Fibroblast of lung (primary cell): ENCODE measurements around the gene GALNT7. TPM values are rescaled to one million over a fixed set of nuclear protein-coding genes. Genes with fewer than 3 reads are reported as not detected.

Experiments used
- DNase-seq, 2 donors: peaks; one replicate each; pipeline versions ENCODE4 v3.0.0 to v3.0.0-alpha.2; 2010; ENCODE audit warnings: low read depth in 2 of 2
- H2AFZ ChIP-seq: 2 replicates; pipeline ENCODE4 v1.5.1; 2012; ENCODE audit warnings: low read length, control low read depth, inconsistent platforms
- H3K27ac ChIP-seq: 2 replicates; pipeline ENCODE4 v1.5.1; 2011; ENCODE audit warnings: low read length, control low read depth; ENCODE audit not compliant: insufficient read depth
- H3K27me3 ChIP-seq: 2 replicates; pipeline ENCODE4 v1.5.1; 2011; ENCODE audit warnings: mild to moderate bottlenecking, low read length; ENCODE audit not compliant: control insufficient read depth, insufficient read depth
- H3K36me3 ChIP-seq: 2 replicates; pipeline ENCODE4 v1.5.1; 2011; ENCODE audit warnings: low read length; ENCODE audit not compliant: control insufficient read depth, insufficient read depth
- H3K4me1 ChIP-seq: 2 replicates; pipeline ENCODE4 v1.5.1; 2011; ENCODE audit warnings: low read length; ENCODE audit not compliant: control insufficient read depth, insufficient read depth; ENCODE audit errors: extremely low read depth
- H3K4me2 ChIP-seq: 2 replicates; pipeline ENCODE4 v1.5.1; 2011; ENCODE audit warnings: low read length, control low read depth; ENCODE audit not compliant: insufficient read depth; ENCODE audit errors: extremely low read depth
- H3K4me3 ChIP-seq, 4 experiments: fragments of 200-600 bp in 1 of 4; sonication (generic) in 1 of 4; replicated peaks in 1 of 4; 2 replicates each; pipeline ENCODE4 v1.5.1; 2011 to 2016; ENCODE audit warnings: low read length in 4 of 4, low read depth in 3 of 4, mild to moderate bottlenecking in 3 of 4, control low read depth in 2 of 4, inconsistent platforms in 1 of 4, mixed read lengths in 1 of 4; ENCODE audit not compliant: insufficient read depth in 1 of 4; ENCODE audit errors: control extremely low read depth in 1 of 4
- H3K79me2 ChIP-seq: 2 replicates; pipeline ENCODE4 v1.5.1; 2012; ENCODE audit warnings: mild to moderate bottlenecking, low read length, inconsistent platforms; ENCODE audit not compliant: control insufficient read depth, insufficient read depth
- H3K9ac ChIP-seq: 2 replicates; pipeline ENCODE4 v1.5.1; 2011; ENCODE audit warnings: mild to moderate bottlenecking, low read length, control low read depth; ENCODE audit not compliant: insufficient read depth
- H3K9me3 ChIP-seq: 2 replicates; pipeline ENCODE4 v1.5.1; 2012; ENCODE audit warnings: low read depth, low read length; ENCODE audit not compliant: control insufficient read depth, insufficient read depth
- H4K20me1 ChIP-seq: 2 replicates; pipeline ENCODE4 v1.5.1; 2011; ENCODE audit warnings: low read length; ENCODE audit not compliant: control insufficient read depth, insufficient read depth; ENCODE audit errors: extremely low read depth
- CTCF ChIP-seq, 2 donors: IDR thresholded peaks in 1 of 2; conservative IDR thresholded peaks in 1 of 2; 1 replicate in 1 of 2; 2 replicates in 1 of 2; pipeline ENCODE4 v1.5.1; 2011 to 2012; ENCODE audit warnings: low read length in 2 of 2, control low read depth in 1 of 2, inconsistent platforms in 1 of 2, low read depth in 1 of 2, mild to moderate bottlenecking in 1 of 2
- EZH2 ChIP-seq: IDR thresholded peaks from 2 replicates; pipeline ENCODE4 v1.5.1; 2012; ENCODE audit warnings: low read length, control low read depth, mild to moderate bottlenecking; ENCODE audit errors: missing control alignments
- polyA plus RNA-seq, 2 donors: library from polyadenylated mRNA; depleted of rRNA in 1 of 2; stranded (reverse) in 1 of 2; unstranded in 1 of 2; fragments of >200 nt; gene quantifications; 2 replicates each; pipeline ENCODE4 v1.2.1, GENCODE V29; 2011 to 2012; ENCODE audit warnings: missing spikeins in 1 of 2
- total RNA-seq: library from RNA; depleted of rRNA; stranded (reverse); fragments of >200 nt; gene quantifications from 2 replicates; pipeline ENCODE4 v1.2.1, GENCODE V29; 2014

GALNT7 gene
- total and polyA plus RNA-seq, 2 donors (not counting 1 experiment from before 2014, with no cell fraction given): 40.4 to 45.4 TPM

- TF ChIP-seq EZH2: no peak
- TF ChIP-seq CTCF (conservative IDR thresholded peaks at IDR 0.05 in 1 of 2, IDR thresholded peaks at IDR 0.05 in 1 of 2; ENCODE audit: low read depth in 1 of 2, low read length in 2 of 2): no peak
- no peak overlapping the region for H3K9ac ChIP-seq
These were observed 104.4 kb downstream of the GALNT7 start for GRCh38 chr4:173272996-173273395.

GRCh38 chr4:173273941-173274340 lies 105.3 kb downstream of the GALNT7 start:
- no peak overlapping the region for H2AFZ ChIP-seq
- H3K27ac ChIP-seq: no peak overlapping the region
- H3K4me2 ChIP-seq: no peak overlapping the region
- no peaks in the 10 kb centered on the region for H3K27me3 ChIP-seq
- H3K79me2 ChIP-seq: no peaks in the 10 kb centered on the region
- peak in 1 of 2 donors; percentile 93 for DNase-seq
- H3K36me3 ChIP-seq: no peaks in the 10 kb centered on the region
- peaks cover 7% of the 10 kb centered on the region for H3K4me1 ChIP-seq
- H3K9me3 ChIP-seq: no peaks in the 10 kb centered on the region
- no peaks in the 10 kb centered on the region for H4K20me1 ChIP-seq
- no peak overlapping the region for H3K4me3 ChIP-seq
- no peak overlapping the region for H3K9ac ChIP-seq
- no peak for TF ChIP-seq CTCF (conservative IDR thresholded peaks at IDR 0.05 in 1 of 2, IDR thresholded peaks at IDR 0.05 in 1 of 2; ENCODE audit: low read depth in 1 of 2, low read length in 2 of 2)
- no peak for TF ChIP-seq EZH2

More at GRCh38 chr4:173272996-173273395, 104.4 kb downstream of the GALNT7 start:
- H3K36me3 ChIP-seq: no peaks in the 10 kb centered on the region
- DNase-seq: peak; percentile 61 to 96
- peaks cover 7% of the 10 kb centered on the region for H3K4me1 ChIP-seq
- H3K4me2 ChIP-seq: peak overlapping the region; percentile 10
- no peak overlapping the region for H2AFZ ChIP-seq
- H3K27me3 ChIP-seq: no peaks in the 10 kb centered on the region
- H3K27ac ChIP-seq: no peak overlapping the region
- H3K4me3 ChIP-seq: no peak overlapping the region
- H4K20me1 ChIP-seq: no peaks in the 10 kb centered on the region
- H3K9me3 ChIP-seq: no peaks in the 10 kb centered on the region
- H3K79me2 ChIP-seq: no peaks in the 10 kb centered on the region

- no peaks in the 10 kb centered on the region for H3K27me3 ChIP-seq
- H3K9ac ChIP-seq: no peak overlapping the region
- H4K20me1 ChIP-seq: no peaks in the 10 kb centered on the region
- no peak overlapping the region for H3K27ac ChIP-seq
- H3K79me2 ChIP-seq: no peaks in the 10 kb centered on the region
- no peaks in the 10 kb centered on the region for H3K36me3 ChIP-seq
- no peak for DNase-seq
- H3K9me3 ChIP-seq: no peaks in the 10 kb centered on the region
- H3K4me3 ChIP-seq: no peak overlapping the region
- no peak overlapping the region for H2AFZ ChIP-seq
- TF ChIP-seq EZH2: no peak
- no peak for TF ChIP-seq CTCF (conservative IDR thresholded peaks at IDR 0.05 in 1 of 2, IDR thresholded peaks at IDR 0.05 in 1 of 2; ENCODE audit: low read depth in 1 of 2, low read length in 2 of 2)
- H3K4me1 ChIP-seq: peaks cover 7% of the 10 kb centered on the region
- no peak overlapping the region for H3K4me2 ChIP-seq
These were observed 106.1 kb downstream of the GALNT7 start for GRCh38 chr4:173274744-173275143.
